Epithelial cell of proximal tubule (primary cell): Measurements from ENCODE around the gene FAM229A. TPM values are rescaled to one million over a fixed set of nuclear protein-coding genes. Genes with fewer than 3 reads are reported as not detected.

Experiments used
- DNase-seq: peaks from one replicate; pipeline ENCODE4 v3.0.0-alpha.2; 2011; ENCODE audit warnings: low read depth
- H3K4me3 ChIP-seq: 2 replicates; pipeline ENCODE4 v1.5.1; 2011; ENCODE audit warnings: low read depth, mild to moderate bottlenecking, low read length
- CTCF ChIP-seq: conservative IDR thresholded peaks from 2 replicates; pipeline ENCODE4 v1.5.1; 2012; ENCODE audit warnings: low read depth, mild to moderate bottlenecking, low read length
- total RNA-seq: library from RNA; depleted of rRNA; stranded (reverse); fragments of >200 nt; gene quantifications from 2 replicates; pipeline ENCODE4 v1.2.3, GENCODE V29; 2015

FAM229A gene
- total RNA-seq, 1 donor from 2014 or later, result 11.7 TPM

- no peak overlapping the region for H3K4me3 ChIP-seq
- no peak for DNase-seq
- no peak for TF ChIP-seq CTCF
These were observed 30.0 kb upstream of the FAM229A start for GRCh38 chr1:32392325-32392724.

GRCh38 chr1:32390904-32391870, 28.9 kb upstream of the FAM229A start:
- no peak for TF ChIP-seq CTCF
- DNase-seq, result no peak
- H3K4me3 ChIP-seq, result no peak overlapping the region

- no peak for TF ChIP-seq CTCF
- no peak for DNase-seq
- no peak overlapping the region for H3K4me3 ChIP-seq
These were observed 26.4 kb upstream of the FAM229A start for GRCh38 chr1:32388641-32389040.

GRCh38 chr1:32386676-32387392, 24.5 kb upstream of the FAM229A start:
- no peak for TF ChIP-seq CTCF
- H3K4me3 ChIP-seq, result no peak overlapping the region
- no peak for DNase-seq

- TF ChIP-seq CTCF, result no peak
- no peak overlapping the region for H3K4me3 ChIP-seq
- no peak for DNase-seq
These were observed 17.8 kb upstream of the FAM229A start for GRCh38 chr1:32380057-32380456.

GRCh38 chr1:32377541-32378220, 15.4 kb upstream of the FAM229A start:
- DNase-seq, result no peak
- TF ChIP-seq CTCF, result no peak
- H3K4me3 ChIP-seq, result no peak overlapping the region
